Lower leg skin (tissue), 4 donors: ENCODE results near the gene CDCA7. TPM values are rescaled to one million over a fixed set of nuclear protein-coding genes. Genes with fewer than 3 reads are reported as not detected.
A peak's percentile ranks its signal among the peaks of the same experiment; 100 is the strongest.

Experiments used
- DNase-seq, 2 donors: peaks; one replicate each; pipeline ENCODE4 v3.0.0-alpha.2; 2019; ENCODE audit warnings: low spot score in 2 of 2
- H3K4me3 ChIP-seq: fragments of 200-600 bp; sonication (generic); 2 replicates; pipeline ENCODE4 v1.5.1; 2017; ENCODE audit warnings: mild to moderate bottlenecking, low read depth; ENCODE audit not compliant: poor library complexity, severe bottlenecking
- POLR2A ChIP-seq, 2 donors: fragments of 450-650 bp; IDR thresholded peaks; one replicate each; pipeline ENCODE4 v1.6.1; 2016 to 2017; ENCODE audit warnings: antibody characterized with exemption in 2 of 2, mild to moderate bottlenecking in 1 of 2, moderate library complexity in 1 of 2
- WGBS, 2 donors: methylation state at CpG; one replicate each; pipeline ENCODE4 v1.1.5; 2018; 5-methylcytosine and 5-hydroxymethylcytosine counted together
- intact Hi-C: fragments of 100-400 bp; cut with DNase I; formaldehyde crosslinking; loops from one replicate; pipeline ENCODE4 v1.15.0; 2023; ENCODE audit warnings: low total_unique reads
- total RNA-seq, 4 donors: library from RNA; depleted of rRNA; stranded (reverse); fragments of >200 nt; gene quantifications; one replicate each; pipeline ENCODE4 v1.1.0, GENCODE V29; 2016
- TF ChIP-seq, protein P1 (sequence below), 3 donors: fragments of 450-650 bp; IDR thresholded peaks; one replicate each; pipeline ENCODE4 v1.5.1; 2016; ENCODE audit warnings: antibody characterized with exemption in 3 of 3, mild to moderate bottlenecking in 3 of 3, moderate library complexity in 2 of 3

The CDCA7 gene
- total RNA-seq, 4 donors from 2014 or later: 5.4 to 6.6 (median 5.7) TPM

DNA sequence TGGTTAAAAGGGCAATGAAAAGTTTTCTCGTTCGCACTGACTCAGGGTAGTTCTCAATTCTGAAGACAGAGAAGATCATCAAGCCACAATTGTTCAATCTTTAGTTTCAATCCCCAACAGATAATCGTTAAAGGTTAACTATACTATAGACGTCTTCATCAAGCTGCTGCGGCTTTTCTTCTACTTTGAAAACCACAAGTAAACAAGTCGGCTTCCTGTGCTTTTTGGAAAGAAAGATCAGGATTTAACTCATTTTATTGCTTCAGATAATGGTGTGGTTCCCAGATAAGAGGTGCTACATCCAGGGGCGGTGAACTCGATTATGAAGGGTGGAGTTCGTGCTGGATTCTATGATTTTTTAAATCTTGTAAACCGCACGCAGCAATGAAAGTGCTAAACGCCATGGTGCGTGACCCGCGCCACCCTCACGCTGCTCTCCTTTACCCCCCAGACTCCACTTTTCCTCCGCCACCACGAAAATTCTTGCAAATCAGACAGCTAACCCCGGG lies 545 bp upstream of the CDCA7 start:
- 2% methylated on average over 19 of the region's 19 CpGs for WGBS, 2 donors
- H3K4me3 ChIP-seq: peak overlapping the region; percentile 9
- intact Hi-C loops: no loop called here
- TF ChIP-seq, protein P1, sequence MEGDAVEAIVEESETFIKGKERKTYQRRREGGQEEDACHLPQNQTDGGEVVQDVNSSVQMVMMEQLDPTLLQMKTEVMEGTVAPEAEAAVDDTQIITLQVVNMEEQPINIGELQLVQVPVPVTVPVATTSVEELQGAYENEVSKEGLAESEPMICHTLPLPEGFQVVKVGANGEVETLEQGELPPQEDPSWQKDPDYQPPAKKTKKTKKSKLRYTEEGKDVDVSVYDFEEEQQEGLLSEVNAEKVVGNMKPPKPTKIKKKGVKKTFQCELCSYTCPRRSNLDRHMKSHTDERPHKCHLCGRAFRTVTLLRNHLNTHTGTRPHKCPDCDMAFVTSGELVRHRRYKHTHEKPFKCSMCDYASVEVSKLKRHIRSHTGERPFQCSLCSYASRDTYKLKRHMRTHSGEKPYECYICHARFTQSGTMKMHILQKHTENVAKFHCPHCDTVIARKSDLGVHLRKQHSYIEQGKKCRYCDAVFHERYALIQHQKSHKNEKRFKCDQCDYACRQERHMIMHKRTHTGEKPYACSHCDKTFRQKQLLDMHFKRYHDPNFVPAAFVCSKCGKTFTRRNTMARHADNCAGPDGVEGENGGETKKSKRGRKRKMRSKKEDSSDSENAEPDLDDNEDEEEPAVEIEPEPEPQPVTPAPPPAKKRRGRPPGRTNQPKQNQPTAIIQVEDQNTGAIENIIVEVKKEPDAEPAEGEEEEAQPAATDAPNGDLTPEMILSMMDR (IDR thresholded peaks at IDR 0.05): no peak
- no peak for TF ChIP-seq POLR2A (IDR thresholded peaks at IDR 0.05)
- DNase-seq: no peak

DNA sequence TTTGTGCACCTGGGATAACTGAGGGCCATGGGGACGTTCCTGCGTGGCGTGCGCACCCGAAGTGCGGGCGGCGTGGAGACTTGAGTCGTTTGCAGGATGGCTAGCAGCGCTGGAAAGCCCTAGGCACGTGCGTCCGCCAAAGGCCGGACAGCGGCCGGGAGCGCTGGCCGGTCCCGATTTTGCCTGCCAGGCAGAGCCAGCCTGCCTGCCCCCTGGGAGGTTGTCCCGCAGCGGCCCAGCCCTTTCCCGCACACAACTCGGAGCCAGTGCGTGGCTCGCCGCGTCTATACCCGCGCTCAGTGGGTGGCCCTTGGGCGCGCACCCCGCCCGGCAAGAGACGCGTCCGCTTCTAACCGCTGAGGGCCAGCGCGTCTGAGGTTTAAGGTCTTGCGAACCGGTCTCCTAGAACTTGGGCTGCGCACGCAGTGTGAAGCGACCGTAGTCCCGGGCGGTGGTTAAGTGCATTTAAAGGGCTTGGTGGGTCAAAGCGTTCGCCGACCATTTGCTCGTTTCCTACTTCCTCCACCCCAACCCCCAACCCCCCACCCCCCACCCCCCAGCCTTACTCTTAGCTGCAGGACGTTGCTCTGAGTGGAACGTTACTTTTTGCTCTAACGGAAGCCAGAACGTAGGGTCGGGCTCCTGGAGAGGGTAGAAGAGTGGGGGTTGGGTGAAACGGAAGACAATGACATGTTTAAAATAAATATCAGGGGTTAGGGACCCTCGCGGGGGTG lies 627 bp downstream of the CDCA7 start:
- TF ChIP-seq, protein P1 (IDR thresholded peaks at IDR 0.05): no peak
- TF ChIP-seq POLR2A (IDR thresholded peaks at IDR 0.05): no peak
- peak overlapping the region; percentile 58 for H3K4me3 ChIP-seq
- 1% methylated on average over 40 to 47 of the region's 59 CpGs for WGBS, 2 donors
- intact Hi-C loops: no loop called here
- peak in 1 of 2 donors; percentile 86 for DNase-seq

DNA sequence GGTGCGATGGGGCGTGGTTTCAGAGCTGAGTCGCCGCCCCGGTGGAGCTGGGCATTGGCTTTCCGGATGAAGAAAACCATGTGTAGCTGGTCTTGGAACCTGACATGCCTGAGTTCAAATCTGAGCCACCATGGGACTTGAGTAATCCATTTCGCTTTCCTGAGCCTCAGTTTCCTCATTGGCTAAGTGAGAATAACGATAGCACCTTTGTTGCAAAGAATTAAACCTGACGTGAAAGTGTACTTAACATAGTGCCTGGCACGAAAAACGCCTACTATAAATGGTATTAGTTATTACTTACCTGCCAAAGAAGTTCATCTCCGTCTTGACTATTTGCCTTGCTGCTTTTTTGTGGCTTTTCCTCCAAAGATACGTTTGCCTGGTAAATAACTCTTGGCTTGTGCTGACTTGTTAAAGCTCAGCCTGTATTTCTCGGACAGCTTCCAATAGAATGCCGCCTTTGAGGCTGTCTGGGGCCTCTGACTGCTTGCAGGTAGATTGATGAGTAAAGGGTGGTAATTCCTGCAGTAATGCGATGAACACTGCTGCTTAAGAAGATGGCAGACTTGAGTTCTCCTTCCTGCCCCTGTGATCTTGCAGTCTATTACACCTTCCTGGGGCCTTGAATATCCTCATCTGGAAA lies 1.3 kb downstream of the CDCA7 start:
- no peak for DNase-seq
- no peak overlapping the region for H3K4me3 ChIP-seq
- WGBS, 2 donors: 27 to 36% methylated on average over 16 of the region's 16 CpGs
- TF ChIP-seq, protein P1 (IDR thresholded peaks at IDR 0.05): no peak
- TF ChIP-seq POLR2A (IDR thresholded peaks at IDR 0.05): no peak
- intact Hi-C loops: no loop called here

DNA sequence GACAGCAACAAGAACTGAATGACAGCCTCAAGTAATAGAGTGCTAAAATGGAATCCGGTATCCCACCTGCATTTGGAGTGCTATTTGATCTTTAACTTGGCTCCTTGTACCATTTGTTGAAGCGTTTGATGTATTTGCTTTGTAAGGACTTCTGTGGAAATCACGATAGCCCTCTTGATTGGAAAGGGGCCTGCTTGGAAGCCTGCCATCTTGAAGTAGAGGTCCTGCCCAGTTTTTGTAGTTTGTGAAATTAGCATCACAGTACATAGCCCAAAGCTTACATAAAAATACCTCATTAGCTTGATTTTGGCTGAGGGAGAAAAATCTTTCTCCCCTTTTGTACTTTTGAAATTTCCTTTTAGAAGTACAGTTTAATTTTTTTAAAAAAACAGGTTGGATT lies 2.7 kb downstream of the CDCA7 start:
- 61 to 67% methylated on average over 3 of the region's 3 CpGs for WGBS, 2 donors
- no peak for DNase-seq
- H3K4me3 ChIP-seq: no peak overlapping the region
- intact Hi-C loops: no loop called here
- TF ChIP-seq, protein P1 (IDR thresholded peaks at IDR 0.05): no peak
- no peak for TF ChIP-seq POLR2A (IDR thresholded peaks at IDR 0.05)

DNA sequence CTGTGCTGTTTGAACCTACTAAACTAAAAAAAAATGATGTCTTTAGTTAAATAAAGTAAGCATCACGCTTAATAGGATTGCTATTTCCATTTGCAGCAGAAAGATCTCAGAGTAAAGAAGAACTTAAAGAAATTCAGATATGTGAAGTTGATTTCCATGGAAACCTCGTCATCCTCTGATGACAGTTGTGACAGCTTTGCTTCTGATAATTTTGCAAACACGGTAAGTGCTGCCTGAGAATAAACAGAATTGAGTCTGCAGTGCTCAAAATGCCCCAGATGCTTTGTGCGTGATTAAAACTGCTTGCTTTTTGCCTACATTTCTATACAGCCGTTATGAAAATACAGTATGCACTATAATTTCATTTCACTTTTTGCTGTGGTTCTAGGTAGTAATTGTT lies 3.9 kb downstream of the CDCA7 start:
- H3K4me3 ChIP-seq: no peak overlapping the region
- WGBS, 2 donors: 73 to 91% methylated on average over 5 of the region's 5 CpGs
- TF ChIP-seq POLR2A (IDR thresholded peaks at IDR 0.05): no peak
- TF ChIP-seq, protein P1 (IDR thresholded peaks at IDR 0.05): no peak
- DNase-seq: no peak
- intact Hi-C loops: no loop called here
